Naive B cell (primary cell): Measurements from ENCODE around the gene BZW2. TPM values are rescaled to one million over a fixed set of nuclear protein-coding genes. Genes with fewer than 3 reads are reported as not detected.

ENCODE experiments used
- ATAC-seq, 2 donors: fragments of 150-1000 bp; cut with Tn5 transposase; 2 replicates each; pipeline ENCODE4 v1.10.0; 2021; ENCODE audit warnings: low read depth in 2 of 2, mild to moderate bottlenecking in 2 of 2, moderate library complexity in 2 of 2
- DNase-seq: peaks from one replicate; pipeline ENCODE4 v3.0.0; 2022
- H3K27ac Mint-ChIP-seq, 6 donors: one replicate each; pipeline ENCODE4 v1.8.0; 2020 to 2022; ENCODE audit warnings: mild to moderate bottlenecking in 6 of 6, mixed read lengths in 6 of 6, moderate library complexity in 5 of 6, inconsistent platforms in 2 of 6
- H3K27me3 Mint-ChIP-seq, 3 donors: one replicate each; pipeline ENCODE4 v1.8.0; 2021 to 2022; ENCODE audit warnings: mixed read lengths in 3 of 3, mild to moderate bottlenecking in 1 of 3
- H3K36me3 Mint-ChIP-seq, 2 donors: one replicate each; pipeline ENCODE4 v1.8.0; 2020 to 2022; ENCODE audit warnings: mixed read lengths in 2 of 2, inconsistent platforms in 1 of 2, mild to moderate bottlenecking in 1 of 2
- H3K4me1 Mint-ChIP-seq, 3 donors: one replicate each; pipeline ENCODE4 v1.8.0; 2020 to 2022; ENCODE audit warnings: mixed read lengths in 3 of 3, inconsistent platforms in 1 of 3, mild to moderate bottlenecking in 1 of 3, moderate library complexity in 1 of 3
- H3K4me3 Mint-ChIP-seq, 8 donors: one replicate each; pipeline ENCODE4 v1.8.0; 2020 to 2022; ENCODE audit warnings: mild to moderate bottlenecking in 8 of 8, mixed read lengths in 8 of 8, moderate library complexity in 8 of 8, inconsistent platforms in 2 of 8
- H3K9me3 Mint-ChIP-seq, 7 donors: one replicate each; pipeline ENCODE4 v1.8.0; 2020 to 2022; ENCODE audit warnings: mixed read lengths in 7 of 7, mild to moderate bottlenecking in 5 of 7, inconsistent platforms in 2 of 7, moderate library complexity in 1 of 7
- polyA plus RNA-seq, 6 donors: library from polyadenylated mRNA; unstranded; fragments of 300-500 nt; fragmentation: Illumina TruSeq; gene quantifications; one replicate each; pipeline ENCODE4 v1.2.3, GENCODE V29; 2021; ENCODE audit warnings: low read depth in 6 of 6

BZW2 gene
- polyA plus RNA-seq, 6 donors from 2014 or later: 38.6 to 71.2 (median 53.4) TPM

DNA sequence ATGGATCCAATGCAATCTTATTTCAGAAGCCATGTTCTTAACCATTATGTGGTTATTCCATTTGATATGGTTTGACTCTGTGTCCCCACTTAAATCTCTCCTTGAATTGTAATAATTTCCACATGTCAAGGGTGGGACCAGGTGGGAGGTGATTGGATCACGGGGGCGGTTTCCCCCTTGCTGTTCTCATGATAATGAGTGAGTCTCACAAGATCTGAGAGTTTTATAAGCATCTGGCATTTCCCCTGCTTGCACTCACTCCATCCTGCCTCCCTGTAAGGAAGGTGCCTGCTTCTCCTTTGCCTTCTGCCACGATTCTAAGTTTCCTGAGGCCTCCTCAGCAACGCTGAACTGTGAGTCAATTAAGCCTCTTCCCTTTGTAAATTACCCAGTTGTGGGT lies 75.6 kb downstream of the BZW2 start:
- no peaks in the 10 kb centered on the region for H3K36me3 Mint-ChIP-seq
- ATAC-seq: no peak
- peak overlapping the region in 1 of 8 donors; percentile 1 for H3K4me3 Mint-ChIP-seq
- no peak for DNase-seq
- H3K27ac Mint-ChIP-seq: peak overlapping the region in 1 of 6 donors; percentile 61
- H3K27me3 Mint-ChIP-seq: no peaks in the 10 kb centered on the region
- H3K9me3 Mint-ChIP-seq: no peaks in the 10 kb centered on the region
- no peaks in the 10 kb centered on the region for H3K4me1 Mint-ChIP-seq

DNA sequence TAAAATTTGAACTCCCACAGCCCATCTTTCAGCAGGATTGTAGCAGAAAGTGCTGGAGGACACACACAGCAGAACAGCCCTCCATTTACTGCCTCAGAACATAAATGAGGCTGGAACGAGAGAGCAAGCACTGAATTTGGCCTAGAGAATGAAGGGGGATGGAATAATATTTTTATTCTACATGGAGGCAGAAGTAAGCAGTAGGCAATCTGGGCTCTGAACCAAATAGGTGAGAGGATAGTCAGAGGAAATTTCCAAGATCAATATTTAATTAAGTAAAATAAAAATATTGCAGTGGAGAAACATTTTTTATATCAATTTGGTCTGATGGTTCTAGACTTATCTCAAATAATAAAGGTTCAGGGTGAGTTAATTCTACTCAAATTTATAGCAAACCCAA lies 78.4 kb downstream of the BZW2 start:
- Mint-ChIP-seq H3K4me1 (no peaks in the 10 kb centered on the region), H3K9me3 (no peaks in the 10 kb centered on the region), H3K27ac (no peak overlapping the region), H3K27me3 (no peaks in the 10 kb centered on the region), H3K4me3 (no peak overlapping the region), H3K36me3 (no peaks in the 10 kb centered on the region)
- no peak for DNase-seq
- ATAC-seq: no peak

DNA sequence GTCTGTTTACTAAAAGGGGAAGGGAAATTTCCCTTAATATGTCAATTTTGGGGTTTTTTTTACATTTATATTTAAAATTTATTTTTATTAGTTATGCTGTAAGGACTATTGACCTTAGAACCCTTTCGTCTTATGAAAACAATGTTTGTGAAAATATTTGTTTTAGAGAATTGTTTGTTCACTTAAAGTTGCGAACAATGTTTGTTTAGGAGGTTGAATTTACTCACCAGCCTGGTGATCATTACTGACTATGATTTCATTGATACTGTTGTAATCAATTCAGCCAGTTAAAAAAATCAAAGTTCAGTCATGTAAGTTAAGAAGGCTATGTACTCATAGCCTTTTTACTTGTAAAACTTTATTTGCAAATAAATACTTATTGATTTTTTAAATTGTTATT lies 80.2 kb downstream of the BZW2 start:
- ATAC-seq: no peak
- H3K4me1 Mint-ChIP-seq: no peaks in the 10 kb centered on the region
- no peak overlapping the region for H3K27ac Mint-ChIP-seq
- no peak for DNase-seq
- H3K9me3 Mint-ChIP-seq: no peaks in the 10 kb centered on the region
- no peak overlapping the region for H3K4me3 Mint-ChIP-seq
- H3K27me3 Mint-ChIP-seq: no peaks in the 10 kb centered on the region
- no peaks in the 10 kb centered on the region for H3K36me3 Mint-ChIP-seq

DNA sequence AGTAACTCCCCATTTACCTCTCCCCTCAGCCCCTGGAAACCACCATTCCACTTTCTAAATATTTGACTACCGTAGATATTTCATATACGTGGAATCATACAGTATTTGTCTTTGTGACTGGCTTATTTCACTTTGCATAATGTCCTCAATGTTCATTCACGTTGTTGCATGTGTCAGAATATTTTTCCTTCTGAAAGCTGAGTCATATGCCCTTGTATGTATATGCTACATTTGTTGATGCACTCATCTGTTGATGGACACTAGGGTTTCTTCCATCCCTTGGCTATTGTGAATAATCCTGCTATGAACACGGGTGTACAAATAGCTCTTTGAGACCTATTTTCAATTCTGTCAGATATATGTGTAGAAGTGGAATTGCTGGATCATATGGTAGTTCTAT lies 81.8 kb downstream of the BZW2 start:
- Mint-ChIP-seq H3K36me3 (no peaks in the 10 kb centered on the region), H3K4me1 (no peaks in the 10 kb centered on the region), H3K4me3 (no peak overlapping the region), H3K9me3 (no peaks in the 10 kb centered on the region), H3K27me3 (no peaks in the 10 kb centered on the region), H3K27ac (no peak overlapping the region)
- ATAC-seq: no peak
- DNase-seq: no peak

DNA sequence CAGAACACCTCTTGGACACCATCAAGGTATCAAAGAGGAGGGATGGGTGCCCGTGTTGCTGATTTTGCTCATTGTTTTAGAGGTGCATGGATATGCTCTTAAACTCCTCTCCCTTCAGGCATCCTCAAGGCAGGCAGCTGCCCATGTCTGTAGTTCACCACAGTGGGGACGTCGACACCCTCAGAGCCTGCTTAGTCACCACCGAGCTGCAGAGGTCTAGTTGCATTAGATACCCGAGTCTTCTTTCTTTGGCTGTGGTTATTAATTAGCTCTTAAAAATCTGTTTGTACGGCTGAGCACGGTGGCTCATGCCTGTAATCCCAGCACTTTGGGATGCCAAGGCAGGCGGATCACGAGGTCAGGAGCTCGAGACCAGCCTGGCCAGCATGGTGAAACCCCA lies 82.8 kb downstream of the BZW2 start:
- no peak for DNase-seq
- H3K9me3 Mint-ChIP-seq: no peaks in the 10 kb centered on the region
- no peaks in the 10 kb centered on the region for H3K36me3 Mint-ChIP-seq
- H3K27me3 Mint-ChIP-seq: no peaks in the 10 kb centered on the region
- H3K4me3 Mint-ChIP-seq: no peak overlapping the region
- peak overlapping the region in 1 of 6 donors; percentile 27 for H3K27ac Mint-ChIP-seq
- no peak for ATAC-seq
- H3K4me1 Mint-ChIP-seq: no peaks in the 10 kb centered on the region

DNA sequence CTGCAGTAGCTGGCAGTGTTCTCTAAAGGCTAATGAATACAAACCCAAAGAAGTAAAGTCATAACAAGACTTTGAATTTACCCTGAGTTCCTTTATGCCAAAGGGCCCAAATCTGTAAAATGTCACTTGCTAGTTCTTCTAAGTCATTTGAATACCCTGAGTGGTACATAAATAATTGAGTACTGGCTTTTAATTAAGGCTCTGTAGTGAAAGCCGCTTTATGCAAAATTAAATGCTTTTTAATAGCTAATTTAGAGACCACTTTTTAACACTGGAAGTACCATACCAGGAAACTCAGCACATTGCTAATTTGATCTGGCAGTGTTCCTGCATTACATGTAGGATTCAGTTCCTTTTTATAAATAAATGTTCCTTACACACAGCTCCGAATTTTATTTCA lies 83.6 kb downstream of the BZW2 start:
- Mint-ChIP-seq H3K36me3 (no peaks in the 10 kb centered on the region), H3K9me3 (no peaks in the 10 kb centered on the region), H3K4me3 (no peak overlapping the region), H3K27ac (no peak overlapping the region), H3K4me1 (no peaks in the 10 kb centered on the region), H3K27me3 (no peaks in the 10 kb centered on the region)
- ATAC-seq: no peak
- no peak for DNase-seq

DNA sequence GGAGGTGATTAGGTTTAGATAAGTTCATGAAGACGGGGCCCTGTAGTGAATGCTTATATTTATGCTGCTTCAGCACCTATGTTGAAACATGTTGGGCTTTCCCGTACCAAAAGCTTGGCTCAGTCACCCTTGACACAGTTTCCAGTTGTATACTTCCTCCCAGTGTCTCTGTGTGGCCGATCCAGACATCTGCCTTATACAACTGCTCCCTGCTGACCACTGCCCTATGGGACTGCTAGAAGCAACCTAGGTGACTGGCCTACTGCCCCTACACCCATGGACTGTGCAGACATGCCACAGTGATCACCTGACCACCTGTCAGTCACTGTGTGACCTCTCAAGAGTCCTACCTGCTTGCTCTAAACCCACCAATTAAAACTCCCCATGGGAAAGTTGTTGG lies 85.0 kb downstream of the BZW2 start:
- H3K36me3 Mint-ChIP-seq: no peaks in the 10 kb centered on the region
- no peak overlapping the region for H3K4me3 Mint-ChIP-seq
- peaks cover 0 to 9% (median 0%) of the 10 kb centered on the region in 3 donors for H3K4me1 Mint-ChIP-seq
- no peak for ATAC-seq
- peak overlapping the region in 1 of 6 donors; percentile 24 for H3K27ac Mint-ChIP-seq
- no peaks in the 10 kb centered on the region for H3K9me3 Mint-ChIP-seq
- no peaks in the 10 kb centered on the region for H3K27me3 Mint-ChIP-seq
- no peak for DNase-seq

DNA sequence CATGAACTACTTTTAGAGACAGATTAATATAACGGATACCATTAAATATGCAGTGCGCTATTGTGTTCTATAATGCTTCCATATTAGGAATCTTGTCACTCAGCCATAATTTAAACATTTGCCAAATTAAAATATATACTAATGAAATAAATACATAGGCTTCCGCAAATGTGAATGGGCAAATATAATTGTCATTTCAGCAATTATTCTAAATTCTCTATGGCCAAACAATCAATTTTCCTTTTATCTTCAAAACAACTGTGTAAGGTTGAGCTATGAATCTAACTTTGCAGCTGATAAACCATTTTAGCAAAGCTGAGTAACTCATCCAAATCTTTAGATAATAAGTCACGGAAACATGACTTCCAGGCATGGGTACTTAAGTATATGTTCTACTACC lies 86.8 kb downstream of the BZW2 start:
- Mint-ChIP-seq H3K36me3 (no peaks in the 10 kb centered on the region), H3K4me1 (peaks cover 0 to 9% (median 0%) of the 10 kb centered on the region in 3 donors), H3K4me3 (no peak overlapping the region)

DNA sequence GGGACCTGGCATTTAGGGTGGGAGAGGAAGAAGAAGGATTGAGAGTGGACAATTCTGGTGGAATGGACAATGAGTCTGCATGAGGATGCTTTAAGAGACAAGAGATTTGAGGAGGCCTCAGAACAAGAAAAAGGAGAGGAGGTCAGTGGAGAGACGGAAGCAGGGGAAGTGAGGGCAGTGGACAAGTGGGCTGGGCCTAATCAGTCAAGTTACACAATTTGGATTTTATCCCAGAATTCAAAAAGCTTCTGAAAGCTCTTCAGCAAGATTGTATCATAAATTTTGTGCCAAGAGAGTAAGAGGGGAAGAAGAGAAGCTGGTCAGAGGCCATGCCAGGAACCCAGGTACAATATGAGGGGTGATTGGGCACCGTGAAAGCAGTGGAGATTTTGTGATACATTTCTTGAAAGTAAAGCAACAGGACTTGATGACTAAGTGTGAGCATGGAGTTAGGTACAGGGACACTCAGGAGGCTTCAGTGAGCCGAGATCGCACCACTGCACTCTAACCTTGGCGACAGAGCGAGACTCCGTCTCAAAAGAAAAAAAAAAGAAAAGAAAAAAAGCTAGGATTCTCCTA lies 88.3 kb downstream of the BZW2 start:
- Mint-ChIP-seq H3K27ac (no peak overlapping the region), H3K4me1 (peaks cover 0 to 9% (median 0%) of the 10 kb centered on the region in 3 donors), H3K9me3 (no peaks in the 10 kb centered on the region), H3K36me3 (no peaks in the 10 kb centered on the region), H3K27me3 (peaks cover 0 to 5% (median 0%) of the 10 kb centered on the region in 3 donors), H3K4me3 (no peak overlapping the region)
- ATAC-seq: no peak
- DNase-seq: no peak

More for the DNA sequence above, 86.8 kb downstream of the BZW2 start:
- ATAC-seq (no peak), DNase-seq (no peak)
- Mint-ChIP-seq H3K27me3 (no peaks in the 10 kb centered on the region), H3K9me3 (no peaks in the 10 kb centered on the region), H3K27ac (no peak overlapping the region)

DNA sequence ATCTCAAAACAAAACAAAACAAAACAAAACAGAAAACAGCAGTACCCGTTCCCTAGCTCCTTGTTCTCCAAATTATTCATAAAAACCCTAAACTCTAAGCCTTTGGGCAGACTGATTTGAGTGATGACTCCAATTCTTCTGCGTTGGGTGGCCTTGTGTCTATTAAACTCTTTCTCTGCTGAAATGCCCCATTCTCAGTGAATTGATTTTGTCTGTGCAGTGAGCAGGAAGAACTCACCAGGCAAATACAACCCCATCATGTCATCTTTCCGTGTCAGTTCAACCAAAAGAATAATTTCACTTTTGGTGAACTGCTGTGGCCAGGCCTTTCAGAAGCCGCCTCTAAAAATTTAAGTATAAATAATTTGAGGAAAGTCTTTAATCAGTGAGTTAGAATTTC lies 89.0 kb downstream of the BZW2 start:
- Mint-ChIP-seq H3K36me3 (no peaks in the 10 kb centered on the region), H3K27me3 (peaks cover 0 to 5% (median 0%) of the 10 kb centered on the region in 3 donors), H3K9me3 (no peaks in the 10 kb centered on the region), H3K27ac (no peak overlapping the region), H3K4me1 (peaks cover 0 to 9% (median 0%) of the 10 kb centered on the region in 3 donors), H3K4me3 (no peak overlapping the region)
- ATAC-seq (no peak), DNase-seq (no peak)

DNA sequence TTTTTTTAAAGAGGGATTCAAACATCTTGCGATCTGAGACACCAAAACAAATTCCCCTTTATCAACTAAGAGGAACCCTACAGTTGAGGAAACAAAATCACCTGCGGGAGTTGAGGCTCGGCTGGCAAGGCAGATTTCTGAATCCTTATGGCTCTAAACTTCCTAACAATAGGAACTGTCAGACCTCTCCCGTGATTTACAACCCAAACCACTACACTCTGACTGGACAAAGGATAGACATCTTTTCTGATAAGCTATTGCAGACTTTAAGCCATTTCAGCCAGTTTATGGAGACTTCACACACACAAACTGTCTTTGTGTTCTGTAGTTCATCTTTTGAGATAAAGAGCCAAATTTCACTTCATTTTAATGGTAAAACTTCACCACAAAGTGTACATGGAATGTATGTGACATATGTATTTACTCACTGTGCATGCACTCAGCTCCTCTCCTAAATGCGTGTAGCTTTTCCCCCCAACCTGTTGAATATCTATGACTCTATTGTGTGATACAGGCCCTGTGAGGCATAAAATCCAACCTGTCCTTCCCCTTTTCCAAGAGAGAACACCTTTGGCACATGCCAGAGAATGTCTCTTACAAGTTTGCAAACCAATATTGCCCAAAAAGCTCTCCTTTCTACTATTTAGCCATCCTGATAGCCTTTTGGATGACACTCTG lies 92.2 kb downstream of the BZW2 start:
- peaks cover 0 to 5% (median 0%) of the 10 kb centered on the region in 3 donors for H3K27me3 Mint-ChIP-seq
- H3K9me3 Mint-ChIP-seq: no peaks in the 10 kb centered on the region
- no peaks in the 10 kb centered on the region for H3K36me3 Mint-ChIP-seq
- no peak for DNase-seq
- H3K4me1 Mint-ChIP-seq: peaks cover 0 to 15% (median 0%) of the 10 kb centered on the region in 3 donors
- no peak overlapping the region for H3K27ac Mint-ChIP-seq
- no peak for ATAC-seq
- no peak overlapping the region for H3K4me3 Mint-ChIP-seq

DNA sequence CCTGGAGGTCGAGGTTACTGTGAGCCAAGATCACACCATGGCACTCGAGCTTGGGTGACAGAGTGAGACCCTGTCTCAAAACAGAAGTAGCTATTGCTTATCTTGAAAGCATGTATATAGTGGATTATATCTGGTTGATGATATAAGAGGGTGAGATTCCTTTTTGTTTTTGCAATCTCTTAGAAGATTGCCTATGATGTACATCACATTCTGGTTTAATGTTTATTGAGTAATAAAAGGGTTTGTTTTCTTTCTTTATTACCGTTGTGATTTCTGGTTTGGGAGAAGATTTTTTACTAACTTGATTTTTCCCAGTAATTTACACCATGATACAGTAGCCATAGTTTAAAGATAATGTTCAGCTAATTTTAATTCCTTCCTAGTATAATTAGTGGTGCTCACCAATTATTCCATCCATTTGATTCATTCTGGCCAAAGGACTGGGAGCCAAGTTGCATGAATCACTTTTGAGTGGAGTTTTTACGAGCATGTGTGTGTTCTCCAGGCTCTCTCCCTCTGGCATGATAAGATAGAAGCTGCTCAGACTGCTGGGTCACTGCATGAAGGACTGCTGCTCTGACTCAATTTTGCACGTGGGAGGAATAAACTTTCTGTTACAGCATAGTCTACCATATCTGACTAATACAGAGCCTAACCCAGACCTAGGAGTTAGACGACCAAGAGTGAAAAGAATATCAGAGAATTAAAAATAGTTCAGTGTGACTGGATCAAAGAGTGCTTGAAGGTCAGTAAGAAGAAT lies 94.1 kb downstream of the BZW2 start:
- Mint-ChIP-seq H3K9me3 (no peaks in the 10 kb centered on the region), H3K4me3 (no peak overlapping the region), H3K27me3 (peaks cover 0 to 5% (median 0%) of the 10 kb centered on the region in 3 donors), H3K27ac (peak overlapping the region in 1 of 6 donors; percentile 47), H3K4me1 (peaks cover 0 to 14% (median 0%) of the 10 kb centered on the region in 3 donors), H3K36me3 (no peaks in the 10 kb centered on the region)
- ATAC-seq (no peak), DNase-seq (no peak)

DNA sequence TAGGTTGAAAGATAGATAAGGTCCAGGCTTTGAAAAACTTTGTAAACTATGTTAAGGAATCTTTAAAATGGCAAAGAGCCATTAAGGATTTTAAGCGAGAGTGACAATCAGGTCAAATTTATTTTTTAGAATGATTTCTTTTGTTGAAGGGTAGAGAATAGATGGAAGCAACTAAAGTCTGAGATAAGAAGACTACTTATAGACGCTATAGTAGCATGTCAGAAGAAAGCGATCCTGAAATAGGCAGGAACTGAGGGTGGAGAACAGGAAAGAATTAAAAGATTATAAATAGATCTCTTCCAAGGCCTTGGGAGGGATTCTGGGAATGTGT lies 94.6 kb downstream of the BZW2 start:
- ATAC-seq: no peak
- H3K27me3 Mint-ChIP-seq: peaks cover 0 to 5% (median 0%) of the 10 kb centered on the region in 3 donors
- no peak for DNase-seq
- H3K4me1 Mint-ChIP-seq: peaks cover 0 to 9% (median 0%) of the 10 kb centered on the region in 3 donors
- H3K9me3 Mint-ChIP-seq: no peaks in the 10 kb centered on the region
- peak overlapping the region in 1 of 6 donors; percentile 47 for H3K27ac Mint-ChIP-seq
- H3K4me3 Mint-ChIP-seq: no peak overlapping the region
- H3K36me3 Mint-ChIP-seq: no peaks in the 10 kb centered on the region

DNA sequence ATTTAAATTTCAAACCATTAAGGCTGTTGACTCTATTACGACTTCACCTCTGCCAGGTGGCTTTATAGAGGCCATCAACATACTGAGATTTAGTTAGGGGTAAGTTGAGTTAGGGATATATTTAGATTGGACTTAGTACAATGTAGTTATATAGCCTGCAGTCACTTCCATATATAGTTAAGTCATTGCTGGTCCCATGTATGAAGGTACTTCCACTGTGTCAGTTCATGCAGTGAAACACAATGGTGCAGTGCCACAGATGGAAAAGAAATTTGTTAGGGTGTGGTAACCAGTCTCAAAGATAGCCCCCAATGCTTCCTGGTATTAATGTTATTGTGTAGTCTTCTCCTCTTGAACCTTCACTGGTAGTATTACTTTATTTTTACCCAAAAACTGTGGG lies 95.0 kb downstream of the BZW2 start:
- peaks cover 0 to 7% (median 0%) of the 10 kb centered on the region in 3 donors for H3K4me1 Mint-ChIP-seq
- peaks cover 0 to 5% (median 0%) of the 10 kb centered on the region in 3 donors for H3K27me3 Mint-ChIP-seq
- no peaks in the 10 kb centered on the region for H3K9me3 Mint-ChIP-seq
- H3K36me3 Mint-ChIP-seq: no peaks in the 10 kb centered on the region
- DNase-seq: no peak
- ATAC-seq: no peak
- no peak overlapping the region for H3K27ac Mint-ChIP-seq
- H3K4me3 Mint-ChIP-seq: no peak overlapping the region
